ENCODE results near the gene ANGPTL2. TPM values are rescaled to one million over a fixed set of nuclear protein-coding genes. Genes with fewer than 3 reads are reported as not detected.

Gene ANGPTL2
- total and polyA plus RNA-seq, 2 of the 4 experiments (the other 2 are of a cell fraction) = 9.5 to 25.1 TPM

DNA sequence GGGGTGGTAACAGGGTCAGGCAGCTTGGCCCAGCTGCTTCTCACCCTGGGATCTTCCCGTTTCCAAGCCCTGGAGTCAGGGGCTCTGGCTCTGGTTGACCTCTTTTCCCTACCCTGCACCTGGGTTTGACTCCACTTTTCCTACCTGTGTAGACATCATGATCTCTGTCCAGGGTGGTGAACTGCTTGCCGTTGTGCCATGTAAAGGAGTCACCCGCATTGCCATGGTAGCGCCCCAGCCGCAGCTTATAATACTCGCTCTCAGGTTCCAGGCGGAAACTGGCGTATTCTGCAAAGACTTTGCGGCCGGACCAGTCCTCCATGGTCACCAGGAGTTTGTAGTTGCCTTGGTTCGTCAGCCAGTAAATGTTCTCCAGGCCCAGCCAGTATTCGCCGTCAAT, 30.9 kb downstream of the ANGPTL2 start:
- CTCF ChIA-PET = no interaction called here
- no peak for ATAC-seq (ENCODE audit: low read depth)

More for the DNA sequence above, 30.9 kb downstream of the ANGPTL2 start:
- Histone ChIP-seq H3K4me3 (ENCODE audit: insufficient read depth, low read depth, low read length) (no peak overlapping the region), H4K91ac (ENCODE audit: insufficient read depth, low read depth, low read length) (no peak overlapping the region), H4K20me1 (ENCODE audit: insufficient read depth, low read length) (no peaks in the 10 kb centered on the region), H3K23ac (ENCODE audit: low read depth, low read length) (no peak overlapping the region), H3K27ac (ENCODE audit: insufficient read depth, low read length) (no peak overlapping the region), H2BK5ac (ENCODE audit: low read depth, low read length, poor library complexity, severe bottlenecking) (no peak overlapping the region), H2AK9ac (replicated peaks; ENCODE audit: low read depth, low read length, poor library complexity) (no peak overlapping the region), H2AK5ac (ENCODE audit: low read depth, low read length) (no peak overlapping the region), H4K8ac (ENCODE audit: low read depth in 2 of 2, low read length in 2 of 2) (no peak overlapping the region), H3K36me3 (ENCODE audit: control insufficient read depth, insufficient read depth, low read length) (peaks cover 72% of the 10 kb centered on the region), H2BK15ac (ENCODE audit: low read depth, low read length) (no peak overlapping the region), H2BK20ac (ENCODE audit: low read depth, low read length) (no peak overlapping the region), H3K79me1 (ENCODE audit: low read depth in 1 of 2, low read length in 2 of 2) (no peaks in the 10 kb centered on the region), H4K5ac (ENCODE audit: low read depth, low read length) (no peak overlapping the region), H3K18ac (ENCODE audit: low read depth, low read length) (no peak overlapping the region), H2AFZ (replicated peaks; ENCODE audit: low read length, poor library complexity) (no peak overlapping the region), H3K9me1 (ENCODE audit: insufficient read depth, low read length) (no peaks in the 10 kb centered on the region), H3K27me3 (ENCODE audit: control insufficient read depth, insufficient read depth, low read length) (no peaks in the 10 kb centered on the region), H3K9me3 (ENCODE audit: control insufficient read depth, insufficient read depth, low read length) (no peaks in the 10 kb centered on the region), H2BK120ac (ENCODE audit: low read depth, low read length) (no peak overlapping the region), H3K4me2 (ENCODE audit: low read depth, low read length) (no peak overlapping the region), H3K4me1 (ENCODE audit: control insufficient read depth, insufficient read depth, low read length) (no peaks in the 10 kb centered on the region), H3K9ac (ENCODE audit: low read depth, low read length) (no peak overlapping the region), H3K14ac (replicated peaks; ENCODE audit: low read depth, low read length) (no peak overlapping the region), H3K56ac (ENCODE audit: extremely low read depth, insufficient read depth, low read length) (no peak overlapping the region), H3K4ac (ENCODE audit: low read depth, low read length) (no peak overlapping the region)
- dilution Hi-C loops (cut with HindIII; ENCODE audit: low sequenced_read_pairs, unreplicated experiment) (no loop called here), intact Hi-C loops (cut with micrococcal nuclease) (no loop called here), in situ Hi-C loops (cut with MboI; ENCODE audit: low sequenced_read_pairs) (no loop called here)
- BruUV-seq (replicated peaks) = no TSS peak
- WGBS, 2 experiments (ENCODE audit: extremely low coverage in 2 of 2, insufficient read length in 1 of 2) = 100% methylated on average over 10 of the region's 13 CpGs; no CpG with 5 or more reads in 1 of the 2 experiments
- no peak for TF ChIP-seq NFE2L2 (IDR thresholded peaks at IDR 0.05; ENCODE audit: low read depth, low read length)
- TF ChIP-seq, protein P1, sequence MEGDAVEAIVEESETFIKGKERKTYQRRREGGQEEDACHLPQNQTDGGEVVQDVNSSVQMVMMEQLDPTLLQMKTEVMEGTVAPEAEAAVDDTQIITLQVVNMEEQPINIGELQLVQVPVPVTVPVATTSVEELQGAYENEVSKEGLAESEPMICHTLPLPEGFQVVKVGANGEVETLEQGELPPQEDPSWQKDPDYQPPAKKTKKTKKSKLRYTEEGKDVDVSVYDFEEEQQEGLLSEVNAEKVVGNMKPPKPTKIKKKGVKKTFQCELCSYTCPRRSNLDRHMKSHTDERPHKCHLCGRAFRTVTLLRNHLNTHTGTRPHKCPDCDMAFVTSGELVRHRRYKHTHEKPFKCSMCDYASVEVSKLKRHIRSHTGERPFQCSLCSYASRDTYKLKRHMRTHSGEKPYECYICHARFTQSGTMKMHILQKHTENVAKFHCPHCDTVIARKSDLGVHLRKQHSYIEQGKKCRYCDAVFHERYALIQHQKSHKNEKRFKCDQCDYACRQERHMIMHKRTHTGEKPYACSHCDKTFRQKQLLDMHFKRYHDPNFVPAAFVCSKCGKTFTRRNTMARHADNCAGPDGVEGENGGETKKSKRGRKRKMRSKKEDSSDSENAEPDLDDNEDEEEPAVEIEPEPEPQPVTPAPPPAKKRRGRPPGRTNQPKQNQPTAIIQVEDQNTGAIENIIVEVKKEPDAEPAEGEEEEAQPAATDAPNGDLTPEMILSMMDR (conservative IDR thresholded peaks at IDR 0.05; ENCODE audit: low read depth, low read length) = no peak
- no peak for TF ChIP-seq MAFK (IDR thresholded peaks at IDR 0.05; ENCODE audit: low read depth, low read length)
- TF ChIP-seq MAZ (IDR thresholded peaks at IDR 0.05; ENCODE audit: borderline replicate concordance, low read depth, low read length) = no peak
- no peak for TF ChIP-seq RCOR1 (IDR thresholded peaks at IDR 0.05; ENCODE audit: insufficient replicate concordance, low read length)
- TF ChIP-seq SMC3 (IDR thresholded peaks at IDR 0.05; ENCODE audit: low read depth, low read length) = no peak
- TF ChIP-seq RAD21 (IDR thresholded peaks at IDR 0.05; ENCODE audit: low read length) = no peak
- TF ChIP-seq POLR2A (IDR thresholded peaks at IDR 0.05; ENCODE audit: low read depth, low read length) = no peak
- no peak for TF ChIP-seq MXI1 (IDR thresholded peaks at IDR 0.05; ENCODE audit: borderline replicate concordance, low read depth, low read length)
- TF ChIP-seq FOS (IDR thresholded peaks at IDR 0.05; ENCODE audit: low read depth, low read length) = no peak
- no peak for TF ChIP-seq CEBPB (IDR thresholded peaks at IDR 0.05; ENCODE audit: low read depth, low read length)
- TF ChIP-seq CHD1 (IDR thresholded peaks at IDR 0.05; ENCODE audit: low read depth, low read length) = no peak
- TF ChIP-seq RFX5 (IDR thresholded peaks at IDR 0.05; ENCODE audit: low read depth, low read length) = no peak
- TF ChIP-seq, protein P2, sequence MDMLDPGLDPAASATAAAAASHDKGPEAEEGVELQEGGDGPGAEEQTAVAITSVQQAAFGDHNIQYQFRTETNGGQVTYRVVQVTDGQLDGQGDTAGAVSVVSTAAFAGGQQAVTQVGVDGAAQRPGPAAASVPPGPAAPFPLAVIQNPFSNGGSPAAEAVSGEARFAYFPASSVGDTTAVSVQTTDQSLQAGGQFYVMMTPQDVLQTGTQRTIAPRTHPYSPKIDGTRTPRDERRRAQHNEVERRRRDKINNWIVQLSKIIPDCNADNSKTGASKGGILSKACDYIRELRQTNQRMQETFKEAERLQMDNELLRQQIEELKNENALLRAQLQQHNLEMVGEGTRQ (IDR thresholded peaks at IDR 0.05; ENCODE audit: low read depth, low read length) = no peak
- TF ChIP-seq, protein P3, sequence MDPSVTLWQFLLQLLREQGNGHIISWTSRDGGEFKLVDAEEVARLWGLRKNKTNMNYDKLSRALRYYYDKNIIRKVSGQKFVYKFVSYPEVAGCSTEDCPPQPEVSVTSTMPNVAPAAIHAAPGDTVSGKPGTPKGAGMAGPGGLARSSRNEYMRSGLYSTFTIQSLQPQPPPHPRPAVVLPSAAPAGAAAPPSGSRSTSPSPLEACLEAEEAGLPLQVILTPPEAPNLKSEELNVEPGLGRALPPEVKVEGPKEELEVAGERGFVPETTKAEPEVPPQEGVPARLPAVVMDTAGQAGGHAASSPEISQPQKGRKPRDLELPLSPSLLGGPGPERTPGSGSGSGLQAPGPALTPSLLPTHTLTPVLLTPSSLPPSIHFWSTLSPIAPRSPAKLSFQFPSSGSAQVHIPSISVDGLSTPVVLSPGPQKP (IDR thresholded peaks at IDR 0.05; ENCODE audit: borderline replicate concordance, low read depth, low read length) = no peak
- TF ChIP-seq BHLHE40 (IDR thresholded peaks at IDR 0.05; ENCODE audit: low read depth, low read length) = no peak
- no peak for DNase-seq
- POLR2A ChIA-PET (ENCODE audit: unreplicated experiment) = no interaction called here
